K562 (cell line): Measurements from ENCODE around the gene HSF2.

Experiments
- BHLHE40 ChIP-seq: IDR thresholded peaks from 2 replicates; pipeline ENCODE4 v1.6.1; 2011; ENCODE audit warnings: low read length, improper control_type of control experiment
- ETV6 ChIP-seq, 3 experiments: fragments of 150-350 bp in 1 of 3; sonication (generic) in 1 of 3; formaldehyde crosslinking in 1 of 3; IDR thresholded peaks; 2 replicates each; pipeline versions ENCODE4 v1.6.1 to v1.8.0; 2014 to 2022; ENCODE audit warnings: borderline replicate concordance in 2 of 3, low read depth in 2 of 3, antibody characterized with exemption in 1 of 3, low read length in 1 of 3, mild to moderate bottlenecking in 1 of 3, missing genetic modification reagents in 1 of 3
- NCOA2 ChIP-seq, 2 experiments: fragments of 450-650 bp; IDR thresholded peaks; 2 replicates each; pipeline ENCODE4 v1.6.1; 2018; ENCODE audit warnings: mild to moderate bottlenecking in 2 of 2, moderate library complexity in 1 of 2; ENCODE audit not compliant: partially characterized antibody in 2 of 2
- RNF2 ChIP-seq: sonication (generic); IDR thresholded peaks from 2 replicates; pipeline ENCODE4 v1.6.1; 2016
- SIN3A ChIP-seq, 2 experiments: fragments of 150-350 bp in 1 of 2; IDR thresholded peaks; 2 replicates each; pipeline ENCODE4 v1.6.1; 2011 to 2016; ENCODE audit warnings: borderline replicate concordance in 2 of 2, low read depth in 2 of 2, low read length in 2 of 2, mild to moderate bottlenecking in 2 of 2, moderate library complexity in 2 of 2; ENCODE audit not compliant: control insufficient read depth in 1 of 2
- UBTF ChIP-seq, 2 experiments: IDR thresholded peaks; 2 replicates each; pipeline ENCODE4 v1.6.1; 2012; ENCODE audit warnings: improper control_type of control experiment in 2 of 2, low read depth in 2 of 2, low read length in 2 of 2, borderline replicate concordance in 1 of 2
- TF ChIP-seq, protein P1 (sequence below), 3 experiments: IDR thresholded peaks in 2 of 3; conservative IDR thresholded peaks in 1 of 3; 2 replicates each; pipeline ENCODE4 v1.5.1; 2011 to 2012; ENCODE audit warnings: low read length in 3 of 3, mild to moderate bottlenecking in 3 of 3, control low read depth in 2 of 3, improper control_type of control experiment in 1 of 3, inconsistent platforms in 1 of 3, low read depth in 1 of 3, mixed read lengths in 1 of 3, moderate library complexity in 1 of 3; ENCODE audit not compliant: insufficient read depth in 2 of 3

DNA sequence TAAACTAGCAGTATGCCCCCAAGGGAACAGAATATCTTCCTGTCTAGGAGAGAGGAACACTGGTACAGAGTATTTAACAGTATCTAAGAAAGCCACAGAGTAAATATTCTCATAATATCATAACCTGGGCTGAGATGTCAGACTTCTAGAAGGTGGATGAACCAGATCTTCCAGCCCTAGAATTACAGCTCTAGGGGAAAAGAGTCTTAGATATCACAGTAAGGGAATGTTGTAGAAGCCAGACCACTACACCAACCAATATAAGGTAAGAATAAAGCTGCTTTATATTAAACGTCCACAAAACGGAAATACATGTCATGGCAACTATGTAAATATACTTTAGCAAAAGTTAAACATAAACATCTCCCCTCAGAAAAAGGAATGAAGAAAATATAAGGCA is 59.8 kb downstream of the HSF2 start:
- TF ChIP-seq ETV6 (IDR thresholded peaks at IDR 0.05; ENCODE audit: borderline replicate concordance in 1 of 2, low read depth in 2 of 2, low read length in 1 of 2) (no peak), ETV6 (CRISPR knock-in tag; IDR thresholded peaks at IDR 0.05; ENCODE audit: borderline replicate concordance) (no peak), SIN3A (IDR thresholded peaks at IDR 0.05; ENCODE audit: borderline replicate concordance in 2 of 2, control insufficient read depth in 1 of 2, low read depth in 2 of 2, low read length in 2 of 2) (no peak), RNF2 (no peak), NCOA2 (IDR thresholded peaks at IDR 0.05; ENCODE audit: partially characterized antibody in 2 of 2) (no peak), UBTF (IDR thresholded peaks at IDR 0.05; ENCODE audit: borderline replicate concordance in 1 of 2, low read depth in 2 of 2, low read length in 2 of 2) (no peak), BHLHE40 (no peak)
- TF ChIP-seq, protein P1, sequence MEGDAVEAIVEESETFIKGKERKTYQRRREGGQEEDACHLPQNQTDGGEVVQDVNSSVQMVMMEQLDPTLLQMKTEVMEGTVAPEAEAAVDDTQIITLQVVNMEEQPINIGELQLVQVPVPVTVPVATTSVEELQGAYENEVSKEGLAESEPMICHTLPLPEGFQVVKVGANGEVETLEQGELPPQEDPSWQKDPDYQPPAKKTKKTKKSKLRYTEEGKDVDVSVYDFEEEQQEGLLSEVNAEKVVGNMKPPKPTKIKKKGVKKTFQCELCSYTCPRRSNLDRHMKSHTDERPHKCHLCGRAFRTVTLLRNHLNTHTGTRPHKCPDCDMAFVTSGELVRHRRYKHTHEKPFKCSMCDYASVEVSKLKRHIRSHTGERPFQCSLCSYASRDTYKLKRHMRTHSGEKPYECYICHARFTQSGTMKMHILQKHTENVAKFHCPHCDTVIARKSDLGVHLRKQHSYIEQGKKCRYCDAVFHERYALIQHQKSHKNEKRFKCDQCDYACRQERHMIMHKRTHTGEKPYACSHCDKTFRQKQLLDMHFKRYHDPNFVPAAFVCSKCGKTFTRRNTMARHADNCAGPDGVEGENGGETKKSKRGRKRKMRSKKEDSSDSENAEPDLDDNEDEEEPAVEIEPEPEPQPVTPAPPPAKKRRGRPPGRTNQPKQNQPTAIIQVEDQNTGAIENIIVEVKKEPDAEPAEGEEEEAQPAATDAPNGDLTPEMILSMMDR (IDR thresholded peaks at IDR 0.05 in 2 of 3, conservative IDR thresholded peaks at IDR 0.05 in 1 of 3; ENCODE audit: insufficient read depth in 2 of 3, low read depth in 1 of 3, low read length in 3 of 3), result no peak
